Esophagus squamous epithelium (tissue), 5 donors: Measurements from ENCODE around the gene CHD6. TPM values are rescaled to one million over a fixed set of nuclear protein-coding genes. Genes with fewer than 3 reads are reported as not detected.
A peak's percentile ranks its signal among the peaks of the same experiment; 100 is the strongest.

ENCODE experiments used
- DNase-seq: peaks from one replicate; lab custom pipeline; 2025; lab: John Stamatoyannopoulos, UW
- H3K27ac ChIP-seq, 4 donors: fragments of 200-600 bp; sonication (generic); one replicate each; pipeline ENCODE4 v1.5.1; 2016 to 2019; ENCODE audit warnings: mild to moderate bottlenecking in 1 of 4
- H3K27me3 ChIP-seq, 4 donors: fragments of 200-600 bp; sonication (generic); 1 replicate in 3 of 4; 2 replicates in 1 of 4; pipeline versions ENCODE4 v1.5.1 to v1.6.0; 2017 to 2021; ENCODE audit warnings: antibody characterized with exemption in 1 of 4
- H3K36me3 ChIP-seq, 3 donors: fragments of 200-600 bp; sonication (generic); one replicate each; pipeline ENCODE4 v1.5.1; 2016 to 2019
- H3K4me1 ChIP-seq, 3 donors: fragments of 200-600 bp; sonication (generic); one replicate each; pipeline ENCODE4 v1.5.1; 2017 to 2019
- H3K4me3 ChIP-seq, 4 donors: fragments of 200-600 bp; sonication (generic); 1 replicate in 3 of 4; 2 replicates in 1 of 4; pipeline ENCODE4 v1.5.1; 2016 to 2019; ENCODE audit warnings: mild to moderate bottlenecking in 2 of 4, moderate library complexity in 1 of 4
- H3K9me3 ChIP-seq, 3 donors: fragments of 200-600 bp; sonication (generic); one replicate each; pipeline ENCODE4 v1.5.1; 2016 to 2019
- POLR2A ChIP-seq, 4 donors: fragments of 450-650 bp; IDR thresholded peaks; one replicate each; pipeline ENCODE4 v1.6.1; 2017; ENCODE audit warnings: antibody characterized with exemption in 4 of 4, mild to moderate bottlenecking in 4 of 4, moderate library complexity in 3 of 4
- WGBS, 2 donors: methylation state at CpG; one replicate each; pipeline ENCODE4 v1.1.5; 2018; 5-methylcytosine and 5-hydroxymethylcytosine counted together
- intact Hi-C: fragments of 100-400 bp; cut with DNase I; formaldehyde crosslinking; loops from one replicate; pipeline ENCODE4 v1.15.0; 2022
- total RNA-seq, 4 donors: library from RNA; depleted of rRNA; stranded (reverse); fragments of >200 nt; gene quantifications; one replicate each; pipeline ENCODE4 v1.1.0, GENCODE V29; 2016
- TF ChIP-seq, protein P1 (sequence below), 6 experiments: fragments of 450-650 bp in 4 of 6; fragments of 200-600 bp in 2 of 6; sonication (generic) in 2 of 6; IDR thresholded peaks; one replicate each; pipeline ENCODE4 v1.5.1; 2016 to 2019; ENCODE audit warnings: antibody characterized with exemption in 6 of 6, mild to moderate bottlenecking in 4 of 6, moderate library complexity in 4 of 6
- donor health status: DM: yes; HTN: yes; CAD: no.

Gene CHD6
- total RNA-seq, 4 donors from 2014 or later, result 11.8 to 29.9 (median 17.6) TPM

DNA sequence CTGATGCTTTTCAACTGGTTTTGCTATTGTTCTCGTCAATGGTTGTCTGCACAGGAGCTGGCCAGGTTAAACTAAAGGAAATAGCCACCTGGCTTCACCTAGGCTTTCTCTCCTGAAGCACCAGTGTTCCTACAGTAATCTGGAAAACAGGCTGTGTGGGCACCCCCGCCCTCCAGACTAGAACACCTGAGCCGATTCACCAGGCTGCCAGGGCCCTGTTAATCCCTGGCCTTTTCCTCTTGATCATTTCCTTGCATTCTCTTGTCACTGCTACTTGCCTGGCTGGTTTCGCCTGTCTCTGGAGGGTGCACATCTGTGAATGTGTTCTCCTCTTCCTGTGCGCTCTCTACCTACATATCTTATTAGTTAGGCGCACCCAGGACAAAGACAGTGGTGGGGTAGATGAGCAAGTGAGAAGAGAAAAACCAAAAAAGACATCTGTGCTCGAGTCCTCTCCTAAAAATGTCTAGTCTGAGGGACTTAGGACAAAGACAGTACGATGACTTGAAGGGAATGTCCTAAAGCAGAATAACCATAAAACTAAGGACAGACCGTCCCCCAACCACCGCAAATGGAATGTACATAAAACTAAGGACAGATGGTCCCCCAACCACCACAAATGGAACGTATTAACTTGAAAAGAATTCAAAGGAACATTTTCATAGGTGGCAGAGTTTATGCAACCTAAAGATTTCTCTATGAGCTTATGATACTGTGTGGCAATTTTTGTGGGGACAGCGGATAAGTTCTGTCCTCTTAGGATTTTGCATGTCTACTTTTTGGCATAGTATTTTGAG is 205.7 kb downstream of the CHD6 start:
- intact Hi-C loops, result loop anchor here (5.0 kb wide), 1 partner anchor 70 kb away; the partner anchor contains the start of gene LPIN3
- no peaks in the 10 kb centered on the region for H3K9me3 ChIP-seq
- WGBS, 2 donors, result 75 to 90% methylated on average over 11 to 12 of the region's 12 CpGs
- H3K27me3 ChIP-seq, result no peaks in the 10 kb centered on the region
- TF ChIP-seq, protein P1, sequence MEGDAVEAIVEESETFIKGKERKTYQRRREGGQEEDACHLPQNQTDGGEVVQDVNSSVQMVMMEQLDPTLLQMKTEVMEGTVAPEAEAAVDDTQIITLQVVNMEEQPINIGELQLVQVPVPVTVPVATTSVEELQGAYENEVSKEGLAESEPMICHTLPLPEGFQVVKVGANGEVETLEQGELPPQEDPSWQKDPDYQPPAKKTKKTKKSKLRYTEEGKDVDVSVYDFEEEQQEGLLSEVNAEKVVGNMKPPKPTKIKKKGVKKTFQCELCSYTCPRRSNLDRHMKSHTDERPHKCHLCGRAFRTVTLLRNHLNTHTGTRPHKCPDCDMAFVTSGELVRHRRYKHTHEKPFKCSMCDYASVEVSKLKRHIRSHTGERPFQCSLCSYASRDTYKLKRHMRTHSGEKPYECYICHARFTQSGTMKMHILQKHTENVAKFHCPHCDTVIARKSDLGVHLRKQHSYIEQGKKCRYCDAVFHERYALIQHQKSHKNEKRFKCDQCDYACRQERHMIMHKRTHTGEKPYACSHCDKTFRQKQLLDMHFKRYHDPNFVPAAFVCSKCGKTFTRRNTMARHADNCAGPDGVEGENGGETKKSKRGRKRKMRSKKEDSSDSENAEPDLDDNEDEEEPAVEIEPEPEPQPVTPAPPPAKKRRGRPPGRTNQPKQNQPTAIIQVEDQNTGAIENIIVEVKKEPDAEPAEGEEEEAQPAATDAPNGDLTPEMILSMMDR (IDR thresholded peaks at IDR 0.05), result no peak
- TF ChIP-seq POLR2A (IDR thresholded peaks at IDR 0.05), result no peak
- peaks cover 4 to 62% (median 19%) of the 10 kb centered on the region in 3 donors for H3K4me1 ChIP-seq
- peak overlapping the region; percentile 65 to 86 (median 80) for H3K27ac ChIP-seq
- H3K36me3 ChIP-seq, result peaks cover 5 to 99% (median 24%) of the 10 kb centered on the region in 3 donors
- H3K4me3 ChIP-seq, result peak overlapping the region in 1 of 4 donors; percentile 10
- DNase-seq, result no peak

DNA sequence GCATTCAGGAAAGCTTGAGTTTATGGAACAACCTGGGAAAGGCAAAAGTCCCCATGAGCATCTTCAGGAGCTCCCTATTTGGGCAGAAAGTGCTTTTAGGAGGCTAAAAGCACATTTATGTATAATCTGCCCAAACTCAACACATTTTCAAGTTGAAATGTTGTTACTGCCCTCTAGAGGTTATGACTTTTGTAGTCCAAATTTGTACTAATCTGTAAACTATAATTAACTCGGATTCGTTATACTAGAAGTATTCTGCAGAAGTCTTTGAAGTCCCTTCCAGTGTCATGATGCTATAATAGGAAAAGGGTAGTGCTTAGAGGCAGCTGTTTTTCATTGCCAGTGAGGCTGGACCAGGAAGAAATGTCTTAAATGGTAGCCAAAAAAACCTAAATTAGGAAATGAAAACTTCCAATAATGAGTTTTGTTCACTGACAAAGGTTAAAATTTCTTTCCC is 206.8 kb downstream of the CHD6 start:
- intact Hi-C loops, result loop anchor here (5.0 kb wide), 1 partner anchor 69 kb away; the partner anchor contains the start of gene LPIN3
- peak overlapping the region in 1 of 4 donors; percentile 10 for H3K4me3 ChIP-seq
- no peak for DNase-seq

DNA sequence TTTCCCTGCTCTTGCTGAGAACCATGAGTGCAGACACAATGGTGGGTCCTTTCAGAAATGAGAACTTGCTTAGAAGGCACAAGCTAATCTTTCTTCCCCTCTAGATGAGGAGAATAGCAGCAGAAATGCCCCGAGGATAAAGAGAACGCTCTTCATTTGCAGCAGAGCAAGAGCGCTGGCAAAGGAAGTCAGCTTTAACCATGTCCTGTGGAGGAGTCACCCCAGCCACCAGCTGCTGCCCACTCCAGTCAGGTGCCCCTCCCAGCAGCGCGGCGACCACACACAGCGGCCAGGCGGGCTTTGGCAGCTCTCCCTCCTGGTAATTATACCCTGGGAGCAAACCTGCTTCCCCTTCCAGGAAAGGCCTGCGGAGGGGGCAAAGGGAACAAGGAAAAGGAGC is 209.2 kb downstream of the CHD6 start:
- intact Hi-C loops, result loop anchor here (10.0 kb wide), 1 partner anchor 234 kb away; no protein-coding TSS in a partner anchor
- H3K4me1 ChIP-seq, result peaks cover 4 to 74% (median 19%) of the 10 kb centered on the region in 3 donors
- H3K9me3 ChIP-seq, result no peaks in the 10 kb centered on the region
- no peak overlapping the region for H3K4me3 ChIP-seq
- H3K36me3 ChIP-seq, result peaks cover 5 to 99% (median 15%) of the 10 kb centered on the region in 3 donors
- H3K27me3 ChIP-seq, result no peaks in the 10 kb centered on the region
- H3K27ac ChIP-seq, result no peak overlapping the region
- TF ChIP-seq POLR2A (IDR thresholded peaks at IDR 0.05), result no peak
- TF ChIP-seq, protein P1 (IDR thresholded peaks at IDR 0.05), result no peak
- 50 to 82% methylated on average over 7 to 9 of the region's 9 CpGs for WGBS, 2 donors
- DNase-seq, result no peak

More for the DNA sequence above, 206.8 kb downstream of the CHD6 start:
- peaks cover 4 to 73% (median 19%) of the 10 kb centered on the region in 3 donors for H3K4me1 ChIP-seq
- no peaks in the 10 kb centered on the region for H3K9me3 ChIP-seq
- 23 to 26% methylated on average over 2 of the region's 2 CpGs for WGBS, 2 donors
- H3K27ac ChIP-seq, result peak overlapping the region; percentile 65 to 86 (median 80)
- peaks cover 5 to 99% (median 21%) of the 10 kb centered on the region in 3 donors for H3K36me3 ChIP-seq
- no peak for TF ChIP-seq POLR2A (IDR thresholded peaks at IDR 0.05)
- TF ChIP-seq, protein P1 (IDR thresholded peaks at IDR 0.05), result peak in 5 of 6 experiments; percentile 19 to 59 (median 35)
- no peaks in the 10 kb centered on the region for H3K27me3 ChIP-seq

DNA sequence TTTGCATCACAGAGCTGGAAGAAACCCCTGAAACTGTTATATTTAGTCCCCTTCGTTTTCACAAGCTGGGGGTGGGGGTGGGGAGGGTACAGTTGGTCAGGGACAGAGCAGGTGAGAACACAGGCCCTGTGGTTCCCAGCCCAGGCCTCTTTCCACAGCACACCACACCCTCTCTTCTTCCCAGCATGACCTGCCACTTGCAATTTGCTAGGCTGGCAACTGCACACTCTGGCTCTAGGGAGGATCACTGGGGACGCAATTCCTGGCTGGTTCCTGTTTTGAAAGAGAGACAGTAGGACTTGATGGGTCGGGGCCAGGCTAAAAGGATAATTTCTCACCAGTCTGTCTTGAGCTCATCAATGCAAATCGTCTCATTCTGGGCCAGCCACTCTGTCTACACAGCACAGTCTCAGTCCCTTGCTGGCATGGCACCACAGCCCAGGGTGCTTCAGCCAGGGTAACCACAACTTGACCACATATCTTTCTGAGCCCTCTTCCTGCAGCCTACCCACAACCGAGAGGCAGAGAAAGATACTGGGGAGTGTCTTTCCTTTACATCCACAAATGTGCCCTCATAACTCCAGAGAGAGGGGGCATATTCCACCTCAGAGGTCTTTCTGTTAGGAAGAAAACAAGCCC is 209.9 kb downstream of the CHD6 start:
- no peak for DNase-seq
- Histone ChIP-seq H3K4me1 (peaks cover 4 to 67% (median 19%) of the 10 kb centered on the region in 3 donors), H3K27me3 (no peaks in the 10 kb centered on the region), H3K9me3 (no peaks in the 10 kb centered on the region), H3K36me3 (peaks cover 5 to 99% (median 14%) of the 10 kb centered on the region in 3 donors), H3K27ac (no peak overlapping the region), H3K4me3 (no peak overlapping the region)
- intact Hi-C loops, result loop anchor here (10.0 kb wide), 1 partner anchor 233 kb away; no protein-coding TSS in a partner anchor
- no peak for TF ChIP-seq POLR2A (IDR thresholded peaks at IDR 0.05)
- TF ChIP-seq, protein P1 (IDR thresholded peaks at IDR 0.05), result no peak
- 54 to 56% methylated on average over 5 of the region's 5 CpGs for WGBS, 2 donors
